Measurements from ENCODE around the gene ZIM2.

GRCh38 chr19:56827708-56828107 lies 12.8 kb downstream of the ZIM2 start:
- TF ChIP-seq, protein P1, sequence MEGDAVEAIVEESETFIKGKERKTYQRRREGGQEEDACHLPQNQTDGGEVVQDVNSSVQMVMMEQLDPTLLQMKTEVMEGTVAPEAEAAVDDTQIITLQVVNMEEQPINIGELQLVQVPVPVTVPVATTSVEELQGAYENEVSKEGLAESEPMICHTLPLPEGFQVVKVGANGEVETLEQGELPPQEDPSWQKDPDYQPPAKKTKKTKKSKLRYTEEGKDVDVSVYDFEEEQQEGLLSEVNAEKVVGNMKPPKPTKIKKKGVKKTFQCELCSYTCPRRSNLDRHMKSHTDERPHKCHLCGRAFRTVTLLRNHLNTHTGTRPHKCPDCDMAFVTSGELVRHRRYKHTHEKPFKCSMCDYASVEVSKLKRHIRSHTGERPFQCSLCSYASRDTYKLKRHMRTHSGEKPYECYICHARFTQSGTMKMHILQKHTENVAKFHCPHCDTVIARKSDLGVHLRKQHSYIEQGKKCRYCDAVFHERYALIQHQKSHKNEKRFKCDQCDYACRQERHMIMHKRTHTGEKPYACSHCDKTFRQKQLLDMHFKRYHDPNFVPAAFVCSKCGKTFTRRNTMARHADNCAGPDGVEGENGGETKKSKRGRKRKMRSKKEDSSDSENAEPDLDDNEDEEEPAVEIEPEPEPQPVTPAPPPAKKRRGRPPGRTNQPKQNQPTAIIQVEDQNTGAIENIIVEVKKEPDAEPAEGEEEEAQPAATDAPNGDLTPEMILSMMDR (conservative IDR thresholded peaks at IDR 0.05; ENCODE audit: low read depth in 2 of 2), result no peak
- TF ChIP-seq EZH2phosphoT487 (IDR thresholded peaks at IDR 0.05; ENCODE audit: unreplicated experiment) (no peak), EZH2 (IDR thresholded peaks at IDR 0.05; ENCODE audit: low read depth, unreplicated experiment) (no peak), POLR2AphosphoS5 (IDR thresholded peaks at IDR 0.05; ENCODE audit: low read depth) (no peak), JUNB (IDR thresholded peaks at IDR 0.05; ENCODE audit: unreplicated experiment) (no peak), ZNF331 (CRISPR knock-in tag; IDR thresholded peaks at IDR 0.05; ENCODE audit: low read depth) (no peak), NANOG (IDR thresholded peaks at IDR 0.05; ENCODE audit: borderline replicate concordance) (no peak), ZNF114 (CRISPR knock-in tag; IDR thresholded peaks at IDR 0.05) (no peak), REST (IDR thresholded peaks at IDR 0.05; ENCODE audit: unreplicated experiment) (no peak), ZNF462 (CRISPR knock-in tag; IDR thresholded peaks at IDR 0.05) (no peak), CREB1 (CRISPR knock-in tag; IDR thresholded peaks at IDR 0.05; ENCODE audit: low read depth) (no peak), STAT1 (IDR thresholded peaks at IDR 0.05; ENCODE audit: unreplicated experiment) (no peak)
- TF ChIP-seq, protein P2, sequence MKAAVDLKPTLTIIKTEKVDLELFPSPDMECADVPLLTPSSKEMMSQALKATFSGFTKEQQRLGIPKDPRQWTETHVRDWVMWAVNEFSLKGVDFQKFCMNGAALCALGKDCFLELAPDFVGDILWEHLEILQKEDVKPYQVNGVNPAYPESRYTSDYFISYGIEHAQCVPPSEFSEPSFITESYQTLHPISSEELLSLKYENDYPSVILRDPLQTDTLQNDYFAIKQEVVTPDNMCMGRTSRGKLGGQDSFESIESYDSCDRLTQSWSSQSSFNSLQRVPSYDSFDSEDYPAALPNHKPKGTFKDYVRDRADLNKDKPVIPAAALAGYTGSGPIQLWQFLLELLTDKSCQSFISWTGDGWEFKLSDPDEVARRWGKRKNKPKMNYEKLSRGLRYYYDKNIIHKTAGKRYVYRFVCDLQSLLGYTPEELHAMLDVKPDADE (IDR thresholded peaks at IDR 0.05), result no peak
